GM21390 (cell line): ENCODE measurements around the gene DLX1.
"Not testable (repeated sequence)": the region's sequence is repeated elsewhere in the genome, so short reads cannot be mapped to it uniquely, and the experiment has no call there.

ENCODE experiments used
- ATAC-seq: cut with Tn5 transposase; IDR thresholded peaks from one replicate; pipeline ENCODE4 v1.9.1; 2021; ENCODE audit not compliant: unreplicated experiment

DLX1 gene

GRCh38 chr2:172109256-172109987 is 24.1 kb downstream of the DLX1 start:
- ATAC-seq = no peak

GRCh38 chr2:172109988-172110811 is 24.9 kb downstream of the DLX1 start:
- ATAC-seq = no peak

GRCh38 chr2:172113617-172114016 is 28.3 kb downstream of the DLX1 start:
- no peak for ATAC-seq

- not testable (repeated sequence) for ATAC-seq
Measured at GRCh38 chr2:172114176-172114575, 28.9 kb downstream of the DLX1 start.

GRCh38 chr2:172114579-172114978 is 29.3 kb downstream of the DLX1 start:
- ATAC-seq = no peak

- ATAC-seq = no peak
Measured at GRCh38 chr2:172116107-172116506, 30.8 kb downstream of the DLX1 start.

- no peak for ATAC-seq
Measured at GRCh38 chr2:172119089-172119488, 33.8 kb downstream of the DLX1 start.

GRCh38 chr2:172120118-172120517 is 34.8 kb downstream of the DLX1 start:
- ATAC-seq = no peak

- ATAC-seq = no peak
Measured at GRCh38 chr2:172128484-172128883, 43.2 kb downstream of the DLX1 start.

- no peak for ATAC-seq
Measured at GRCh38 chr2:172129404-172129803, 44.1 kb downstream of the DLX1 start.

GRCh38 chr2:172131713-172132555 is 46.6 kb downstream of the DLX1 start:
- ATAC-seq = no peak

GRCh38 chr2:172134270-172134669 is 49.0 kb downstream of the DLX1 start:
- no peak for ATAC-seq

- ATAC-seq = no peak
Measured at GRCh38 chr2:172135446-172135845, 50.1 kb downstream of the DLX1 start.

GRCh38 chr2:172137109-172137508 is 51.8 kb downstream of the DLX1 start:
- ATAC-seq = no peak

- ATAC-seq = no peak
Measured at GRCh38 chr2:172137943-172138342, 52.6 kb downstream of the DLX1 start.

- ATAC-seq = not testable (repeated sequence)
Measured at GRCh38 chr2:172138727-172139126, 53.4 kb downstream of the DLX1 start.
